ENCODE measurements around the gene NRIP2.
"Not testable (repeated sequence)": the region's sequence is repeated elsewhere in the genome, so short reads cannot be mapped to it uniquely, and the experiment has no call there.

NRIP2 gene, protein sequence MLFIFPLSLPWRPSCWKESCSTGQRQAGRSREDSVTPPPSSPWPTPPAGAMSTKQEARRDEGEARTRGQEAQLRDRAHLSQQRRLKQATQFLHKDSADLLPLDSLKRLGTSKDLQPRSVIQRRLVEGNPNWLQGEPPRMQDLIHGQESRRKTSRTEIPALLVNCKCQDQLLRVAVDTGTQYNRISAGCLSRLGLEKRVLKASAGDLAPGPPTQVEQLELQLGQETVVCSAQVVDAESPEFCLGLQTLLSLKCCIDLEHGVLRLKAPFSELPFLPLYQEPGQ
- total RNA-seq, result 0 to 0.07 (median 0) reads per million in 9 experiments

DNA sequence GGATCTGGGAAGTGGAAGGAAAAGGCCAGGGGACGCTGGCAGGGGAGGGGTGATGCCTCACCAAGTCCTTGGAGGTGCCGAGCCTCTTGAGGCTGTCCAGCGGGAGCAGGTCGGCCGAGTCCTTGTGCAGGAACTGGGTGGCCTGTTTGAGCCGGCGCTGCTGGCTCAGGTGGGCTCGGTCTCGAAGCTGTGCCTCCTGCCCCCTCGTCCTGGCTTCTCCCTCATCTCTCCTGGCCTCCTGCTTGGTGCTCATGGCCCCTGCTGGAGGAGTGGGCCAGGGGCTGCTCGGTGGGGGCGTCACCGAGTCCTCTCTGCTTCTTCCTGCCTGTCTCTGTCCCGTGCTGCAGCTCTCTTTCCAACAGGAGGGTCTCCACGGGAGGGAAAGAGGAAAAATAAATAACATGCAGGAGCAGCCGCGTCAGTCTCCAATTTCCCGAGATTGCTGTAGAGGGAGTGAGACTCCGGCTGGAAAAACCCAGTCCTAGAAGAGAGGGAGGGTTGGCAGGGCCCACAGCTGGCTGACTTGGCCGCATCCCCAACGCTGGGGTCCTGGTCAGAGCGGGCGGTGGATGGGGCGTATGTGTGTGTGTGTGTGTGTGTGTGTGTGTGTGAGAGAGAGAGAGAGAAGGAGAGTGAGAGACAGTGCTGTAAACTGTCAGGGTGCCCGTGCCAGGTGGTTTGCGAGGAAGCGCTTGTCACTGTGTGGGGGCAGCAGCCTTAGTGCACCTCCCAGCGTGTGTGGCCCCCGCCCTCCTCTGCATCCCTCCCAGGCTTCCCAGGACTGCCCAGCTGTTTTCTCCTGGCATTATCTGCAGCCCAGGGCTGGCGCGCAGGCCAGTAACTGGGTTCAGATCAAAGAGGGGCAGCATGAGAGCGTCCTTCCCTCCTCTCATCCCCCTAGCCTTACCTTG is at the start of gene NRIP2:
Gene NRIP2 (minus strand): TSS at position 455 of the 911 bp plus-strand sequence. CDS start 52 bp downstream, at position 403.
- Mint-ChIP-seq H3K27ac (peak within 1 kb of the TSS; percentile 24 to 71), H3K4me3 (no peak within 1 kb of the TSS), H3K4me1 (ENCODE audit: low read depth in 2 of 2) (peaks cover 5 to 11% of the 10 kb centered on the region in 2 donors), H3K27me3 (no peaks in the 10 kb centered on the region), H3K36me3 (ENCODE audit: insufficient read depth) (peaks cover 20% of the 10 kb centered on the region), H3K9me3 (no peaks in the 10 kb centered on the region)
- DNase-seq (no peak), ATAC-seq (replicated peaks) (no peak)

DNA sequence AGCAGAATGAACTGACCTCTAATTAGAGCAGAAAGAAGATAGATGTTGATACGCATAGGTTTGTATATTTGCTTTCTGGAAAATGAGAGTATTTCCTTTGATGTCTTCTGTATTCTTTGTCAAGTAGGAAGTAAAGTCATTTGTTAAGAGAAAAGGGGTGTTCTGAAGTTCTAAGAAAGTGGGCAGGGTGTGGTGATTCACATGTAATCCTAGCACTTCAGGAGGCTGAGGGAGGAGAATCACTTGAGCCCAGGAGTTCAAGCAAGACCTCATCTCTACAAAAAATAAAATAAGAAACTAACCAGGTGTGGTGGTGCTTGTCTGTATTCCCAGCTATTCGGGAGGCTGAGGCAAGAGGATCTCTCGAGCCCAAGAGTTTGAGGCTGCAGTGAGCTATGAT is 45.0 kb upstream of the NRIP2 start:
- no peak for ATAC-seq (replicated peaks)
- H3K36me3 Mint-ChIP-seq (ENCODE audit: insufficient read depth), result peaks cover 20% of the 10 kb centered on the region
- DNase-seq, result no peak
- H3K4me1 Mint-ChIP-seq (ENCODE audit: low read depth in 2 of 2), result peaks cover 26 to 35% of the 10 kb centered on the region in 2 donors
- no peaks in the 10 kb centered on the region for H3K9me3 Mint-ChIP-seq
- H3K27me3 Mint-ChIP-seq, result no peaks in the 10 kb centered on the region
- no peak overlapping the region for H3K4me3 Mint-ChIP-seq
- H3K27ac Mint-ChIP-seq, result peak overlapping the region in 1 of 2 donors; percentile 99

DNA sequence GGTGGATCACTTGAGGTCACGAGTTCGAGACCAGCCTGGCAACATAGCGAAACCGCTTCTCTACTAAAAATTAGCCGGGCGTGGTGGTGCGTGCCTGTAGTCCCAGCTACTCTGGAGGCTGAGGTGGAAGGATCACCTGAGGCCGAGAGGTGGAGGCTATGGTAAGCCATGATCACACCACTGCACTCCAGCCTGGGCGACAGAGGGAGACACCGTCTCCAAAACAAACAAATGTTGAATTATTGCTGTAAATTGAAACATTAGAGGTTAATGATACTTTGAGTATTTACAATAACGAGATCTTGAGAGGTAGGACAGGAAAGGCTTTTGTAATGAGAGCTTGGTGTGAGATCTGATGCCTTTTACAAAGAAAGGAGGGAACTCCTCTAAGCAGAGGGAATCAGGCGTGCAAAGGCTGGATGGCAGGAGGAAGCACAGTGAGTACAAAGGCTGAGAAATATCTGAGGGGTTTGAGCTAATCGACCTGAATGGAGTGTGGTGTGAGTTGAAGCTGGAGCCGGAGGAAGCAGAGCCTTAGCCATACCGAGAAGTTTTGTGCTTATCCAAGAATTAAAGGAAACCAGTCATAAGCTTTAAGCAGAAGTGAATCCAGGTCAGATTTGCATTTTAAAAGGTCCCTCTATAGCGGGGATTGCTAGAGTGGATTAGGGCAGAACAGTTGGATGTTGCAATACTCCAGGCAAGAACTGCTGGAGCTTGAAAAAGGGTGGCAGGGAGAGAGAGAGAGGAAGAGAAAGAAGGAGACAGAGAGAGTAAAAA is 43.3 kb upstream of the NRIP2 start:
- DNase-seq (no peak), ATAC-seq (replicated peaks) (no peak)
- Mint-ChIP-seq H3K36me3 (ENCODE audit: insufficient read depth) (peaks cover 23% of the 10 kb centered on the region), H3K4me3 (peak overlapping the region; percentile 96 to 98), H3K4me1 (ENCODE audit: low read depth in 2 of 2) (peaks cover 26 to 32% of the 10 kb centered on the region in 2 donors), H3K9me3 (no peaks in the 10 kb centered on the region), H3K27me3 (no peaks in the 10 kb centered on the region), H3K27ac (peak overlapping the region; percentile 99)

DNA sequence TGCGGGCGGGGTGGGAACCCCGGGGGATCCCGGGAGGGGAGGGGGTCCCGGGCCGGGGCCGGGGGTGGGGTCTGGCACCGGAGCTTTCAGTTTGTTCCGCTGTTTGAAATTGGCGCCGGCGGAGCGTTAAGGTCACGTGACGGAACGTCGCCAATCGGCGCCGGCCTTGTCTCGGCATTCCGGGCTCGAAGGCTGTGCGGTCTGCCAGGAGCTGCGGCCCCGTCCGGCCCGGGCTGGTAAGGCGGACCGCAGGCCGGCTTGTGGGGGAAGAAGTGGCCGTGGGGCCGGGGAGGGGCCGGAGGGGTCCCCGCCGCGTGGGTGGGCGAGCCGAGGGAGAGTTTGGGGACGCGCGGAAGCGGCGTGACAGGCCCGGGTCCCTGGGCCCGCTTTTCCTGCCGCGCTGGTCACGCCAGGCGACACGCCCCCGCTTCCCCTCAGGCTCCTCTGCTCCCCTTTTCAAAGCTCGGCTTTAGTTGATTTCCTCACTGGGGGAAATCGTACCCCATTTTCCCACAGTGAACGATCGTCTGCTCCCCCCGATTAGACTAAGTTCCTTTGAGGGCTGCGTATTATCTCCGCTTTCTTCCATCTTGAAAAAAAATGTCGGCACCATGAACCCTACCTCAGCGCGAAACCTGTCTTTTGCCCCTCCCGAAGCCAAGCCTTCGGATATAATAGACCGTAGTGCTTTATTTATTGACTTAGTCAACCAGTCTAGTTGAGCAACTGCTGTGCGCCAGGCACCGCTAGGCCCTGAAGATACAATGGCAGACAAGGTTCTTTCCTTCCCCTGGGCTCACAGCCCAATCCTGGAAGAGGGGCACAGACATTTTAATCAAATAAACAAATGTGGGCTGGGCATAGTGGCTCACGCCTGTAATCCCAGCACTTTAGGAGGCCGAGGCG is 42.5 kb upstream of the NRIP2 start, which contains the start of the genes FOXM1 and RHNO1:
Gene FOXM1 (minus strand): TSS at position 128 of the 906 bp plus-strand sequence. CDS start 2,696 bp downstream, outside the sequence.
Gene RHNO1 (plus strand): TSS at position 177 of the 906 bp plus-strand sequence. CDS start 8,144 bp downstream, outside the sequence.
- Mint-ChIP-seq H3K4me1 (ENCODE audit: low read depth in 2 of 2) (peaks cover 24 to 32% of the 10 kb centered on the region in 2 donors), H3K4me3 (peak within 1 kb of the TSS; percentile 96 to 98), H3K27me3 (no peaks in the 10 kb centered on the region), H3K27ac (peak within 1 kb of the TSS; percentile 99), H3K36me3 (ENCODE audit: insufficient read depth) (peaks cover 23% of the 10 kb centered on the region), H3K9me3 (no peaks in the 10 kb centered on the region)
- ATAC-seq (replicated peaks), result peak; percentile 82
- peak; percentile 84 to 87 (median 84) for DNase-seq

DNA sequence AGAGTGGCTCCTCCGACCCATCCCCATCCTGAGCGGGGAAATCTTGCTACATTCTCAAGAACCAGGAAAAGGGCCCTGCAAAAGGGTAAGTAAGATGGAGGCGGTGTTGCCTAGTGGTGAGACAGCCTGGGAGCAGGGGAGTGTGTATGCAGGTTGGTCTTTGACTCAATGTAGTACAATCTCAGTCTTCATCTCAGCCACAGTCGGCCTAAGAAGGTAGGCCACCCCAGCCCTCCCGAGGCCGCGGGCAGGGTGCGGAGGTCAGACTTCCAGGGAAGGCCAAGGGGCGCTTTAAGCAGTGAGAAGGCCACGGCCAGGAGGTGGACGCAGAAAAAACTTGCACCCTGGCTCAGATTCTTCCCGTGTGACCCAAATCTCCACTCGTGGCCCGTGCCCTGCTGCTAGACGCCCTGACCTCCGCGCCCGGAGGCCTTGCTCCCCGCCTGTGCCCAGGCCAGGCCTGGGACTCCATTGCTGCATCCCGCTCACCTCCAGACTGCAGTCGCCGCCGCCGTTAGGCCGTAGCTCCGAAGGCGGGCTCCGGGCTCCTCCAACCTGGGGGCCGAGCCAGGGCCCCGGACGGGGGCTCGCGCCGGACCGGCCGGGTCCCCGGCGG is 41.7 kb upstream of the NRIP2 start:
- H3K36me3 Mint-ChIP-seq (ENCODE audit: insufficient read depth), result peaks cover 23% of the 10 kb centered on the region
- H3K27me3 Mint-ChIP-seq, result no peaks in the 10 kb centered on the region
- DNase-seq (peak in 2 of 3 experiments; percentile 7 to 19), ATAC-seq (replicated peaks) (peak; percentile 53)
- H3K4me3 Mint-ChIP-seq, result peak overlapping the region; percentile 96 to 98
- peaks cover 24 to 32% of the 10 kb centered on the region in 2 donors for H3K4me1 Mint-ChIP-seq (ENCODE audit: low read depth in 2 of 2)
- H3K27ac Mint-ChIP-seq, result peak overlapping the region; percentile 99
- no peaks in the 10 kb centered on the region for H3K9me3 Mint-ChIP-seq

DNA sequence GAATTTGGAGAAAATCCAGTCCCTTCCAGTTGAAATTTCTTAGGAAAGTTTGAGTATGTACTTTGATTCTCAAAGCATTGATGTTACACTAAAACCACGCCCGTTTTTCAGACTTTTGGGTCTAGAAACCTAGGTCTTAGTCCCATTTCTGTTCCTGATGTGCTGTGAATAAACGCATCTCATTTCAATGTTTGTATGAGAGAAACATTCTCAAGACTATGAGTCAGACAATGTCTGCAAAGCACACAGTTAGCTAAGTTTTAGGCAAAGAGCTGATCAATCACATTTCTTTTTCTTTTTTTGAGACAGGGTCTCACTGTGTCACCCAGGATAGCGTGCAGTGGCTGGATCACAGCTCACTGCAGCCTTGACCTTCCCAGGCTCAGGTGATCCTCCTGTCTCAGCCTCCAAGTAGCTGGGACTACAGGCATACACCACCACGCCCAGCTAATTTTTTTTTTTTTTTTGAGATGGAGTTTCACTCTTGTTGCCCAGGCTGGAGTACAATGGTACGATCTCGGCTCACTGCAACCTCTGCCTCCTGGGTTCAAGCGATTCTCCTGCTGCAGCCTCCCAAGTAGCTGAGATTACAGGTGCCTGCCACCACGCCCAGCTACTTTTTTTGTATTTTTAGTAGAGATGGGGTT is 34.3 kb upstream of the NRIP2 start:
- not testable (repeated sequence) for H3K4me3 Mint-ChIP-seq; H3K36me3 Mint-ChIP-seq (ENCODE audit: insufficient read depth); DNase-seq; ATAC-seq (replicated peaks); H3K4me1 Mint-ChIP-seq (ENCODE audit: low read depth in 2 of 2); H3K27me3 Mint-ChIP-seq; H3K9me3 Mint-ChIP-seq
- peak overlapping the region in 1 of 2 donors; percentile 90 for H3K27ac Mint-ChIP-seq

DNA sequence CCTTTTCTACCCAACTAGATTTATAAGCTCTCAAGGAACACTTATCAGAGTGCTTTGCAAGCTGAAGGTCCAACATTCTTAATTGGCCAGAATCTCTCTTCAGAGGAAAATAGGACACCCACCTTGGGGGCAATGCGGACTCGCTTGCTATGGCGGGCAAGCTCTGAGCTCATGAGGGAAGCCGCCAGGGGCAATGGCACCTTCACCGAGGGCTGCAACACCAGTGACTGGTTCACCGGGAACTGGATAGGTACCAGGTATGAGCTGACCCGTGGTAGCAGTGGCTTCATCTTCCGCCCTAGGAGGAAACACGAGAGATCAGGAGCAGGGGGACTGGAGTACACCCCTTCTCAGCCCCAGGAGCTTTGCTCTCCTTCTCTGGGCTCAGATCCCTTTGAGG is 29.4 kb upstream of the NRIP2 start:
- no peak for DNase-seq
- Mint-ChIP-seq H3K9me3 (no peaks in the 10 kb centered on the region), H3K36me3 (ENCODE audit: insufficient read depth) (no peaks in the 10 kb centered on the region), H3K27me3 (no peaks in the 10 kb centered on the region), H3K4me1 (ENCODE audit: low read depth in 2 of 2) (peaks cover 2 to 5% of the 10 kb centered on the region in 2 donors), H3K27ac (peak overlapping the region; percentile 62 to 69), H3K4me3 (no peak overlapping the region)
- ATAC-seq (replicated peaks), result no peak

DNA sequence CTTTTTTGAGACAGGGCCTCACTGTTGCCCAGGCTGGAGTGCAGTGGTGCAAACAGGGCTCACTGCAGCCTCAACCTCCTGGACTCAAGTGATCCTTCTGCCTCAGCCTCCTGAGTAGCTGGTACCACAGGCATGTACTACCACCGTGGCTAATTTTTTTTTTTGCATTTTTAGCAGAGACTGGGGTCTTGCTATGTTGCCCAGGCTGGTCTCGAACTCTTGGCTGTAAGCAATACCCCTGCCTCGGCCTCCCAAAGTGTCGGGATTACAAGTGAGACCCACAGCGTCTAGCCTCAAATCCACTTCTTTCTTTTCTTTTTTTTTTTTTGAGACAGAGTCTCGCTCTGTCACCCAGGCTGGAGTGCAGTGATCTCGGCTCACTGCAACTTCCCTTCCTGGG is 28.6 kb upstream of the NRIP2 start:
- not testable (repeated sequence) for H3K4me3 Mint-ChIP-seq; H3K4me1 Mint-ChIP-seq (ENCODE audit: low read depth in 2 of 2); ATAC-seq (replicated peaks); H3K9me3 Mint-ChIP-seq; DNase-seq; H3K36me3 Mint-ChIP-seq (ENCODE audit: insufficient read depth); H3K27ac Mint-ChIP-seq; H3K27me3 Mint-ChIP-seq

DNA sequence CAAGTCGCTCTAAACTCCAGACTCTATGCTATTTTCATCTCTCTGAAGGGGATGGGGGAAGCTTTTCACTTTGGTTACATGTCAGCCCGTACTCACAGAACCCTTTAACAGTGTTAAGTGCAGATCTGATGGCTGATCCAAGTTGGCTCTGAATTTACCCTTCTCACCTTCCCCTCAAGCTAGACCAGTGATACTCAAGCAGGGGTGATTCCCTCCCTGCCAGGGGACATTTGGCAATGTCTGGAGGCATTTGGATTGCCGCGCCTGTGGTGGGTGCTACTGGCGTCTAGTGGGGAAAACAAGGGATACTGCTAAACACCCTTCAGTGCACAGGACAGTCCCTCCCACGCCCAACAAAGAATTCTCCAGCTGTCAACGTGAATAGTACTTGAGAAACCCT is 28.0 kb upstream of the NRIP2 start:
- no peak for DNase-seq
- no peaks in the 10 kb centered on the region for H3K27me3 Mint-ChIP-seq
- H3K4me1 Mint-ChIP-seq (ENCODE audit: low read depth in 2 of 2), result peaks cover 2 to 5% of the 10 kb centered on the region in 2 donors
- no peak for ATAC-seq (replicated peaks)
- H3K27ac Mint-ChIP-seq, result no peak overlapping the region
- no peaks in the 10 kb centered on the region for H3K9me3 Mint-ChIP-seq
- no peak overlapping the region for H3K4me3 Mint-ChIP-seq
- peaks cover 2% of the 10 kb centered on the region for H3K36me3 Mint-ChIP-seq (ENCODE audit: insufficient read depth)

DNA sequence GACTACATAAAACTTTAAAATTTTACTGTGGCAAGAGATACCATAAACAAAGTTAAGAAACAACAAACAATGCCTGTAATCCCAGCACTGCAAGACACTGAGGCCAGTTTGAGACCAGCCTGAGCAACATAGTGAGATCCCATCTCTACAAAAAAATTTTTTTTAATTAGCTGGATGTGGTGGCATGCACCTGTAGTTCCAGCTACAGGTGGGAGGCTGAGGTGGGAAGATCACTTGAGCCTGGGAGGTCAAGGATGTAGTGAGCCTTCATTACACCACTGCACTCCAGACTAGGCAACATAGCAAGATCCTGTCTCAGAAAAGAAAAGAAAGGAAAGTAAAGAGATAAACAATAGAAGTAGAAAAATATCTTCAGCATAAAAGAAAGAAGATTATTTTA is 25.3 kb upstream of the NRIP2 start:
- Mint-ChIP-seq H3K27ac (no peak overlapping the region), H3K4me3 (no peak overlapping the region), H3K4me1 (ENCODE audit: low read depth in 2 of 2) (no peaks in the 10 kb centered on the region), H3K36me3 (ENCODE audit: insufficient read depth) (peaks cover 2% of the 10 kb centered on the region), H3K9me3 (no peaks in the 10 kb centered on the region), H3K27me3 (no peaks in the 10 kb centered on the region)
- ATAC-seq (replicated peaks) (no peak), DNase-seq (no peak)

DNA sequence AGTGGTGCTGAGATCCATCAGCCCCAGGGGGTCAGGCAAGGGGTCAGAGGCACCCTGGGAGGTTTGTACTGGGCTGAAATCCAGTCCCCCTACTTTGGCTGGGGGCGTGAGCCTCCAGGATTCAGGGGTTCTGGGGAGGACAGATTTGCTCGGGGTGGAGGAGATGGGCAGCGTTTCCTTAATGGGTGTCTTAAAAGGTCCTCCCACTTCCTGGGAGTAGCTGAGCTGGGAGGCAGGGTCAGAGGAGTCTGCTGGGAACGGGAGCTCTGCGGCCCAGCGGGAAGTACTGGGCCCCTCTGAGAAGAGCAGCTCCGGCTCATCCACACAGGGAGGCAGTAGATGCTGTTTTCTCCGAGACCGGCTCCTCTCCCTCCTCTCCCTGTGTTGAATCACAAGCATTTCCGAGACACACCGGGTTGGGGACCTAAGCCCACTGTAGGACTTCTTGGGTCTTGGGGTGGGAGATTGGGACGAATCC is 24.1 kb upstream of the NRIP2 start:
- no peak for ATAC-seq (replicated peaks)

More for the DNA sequence above, 24.1 kb upstream of the NRIP2 start:
- no peaks in the 10 kb centered on the region for H3K9me3 Mint-ChIP-seq
- H3K27ac Mint-ChIP-seq, result peak overlapping the region in 1 of 2 donors; percentile 30
- no peaks in the 10 kb centered on the region for H3K27me3 Mint-ChIP-seq
- H3K4me3 Mint-ChIP-seq, result no peak overlapping the region
- no peaks in the 10 kb centered on the region for H3K4me1 Mint-ChIP-seq (ENCODE audit: low read depth in 2 of 2)
- H3K36me3 Mint-ChIP-seq (ENCODE audit: insufficient read depth), result peaks cover 2% of the 10 kb centered on the region
- no peak for DNase-seq
